ENCODE data around the gene OXA1L. TPM values are rescaled to one million over a fixed set of nuclear protein-coding genes. Genes with fewer than 3 reads are reported as not detected.

Gene OXA1L
- total and polyA plus RNA-seq, 2 experiments from 2014 or later, result 61.7 to 91.7 TPM

- ATAC-seq (no peak), DNase-seq (ENCODE audit: low spot score) (no peak)
- Mint-ChIP-seq H3K9me3 (peaks cover 6% of the 10 kb centered on the region; the same call in 2 of the 3 replicates), H3K4me3 (no peak overlapping the region), H3K4me1 (no peaks in the 10 kb centered on the region), H3K27me3 (ENCODE audit: insufficient read depth, low read depth, poor library complexity) (peaks cover 5% of the 10 kb centered on the region), H3K27ac (no peak overlapping the region), H3K36me3 (ENCODE audit: low read depth) (no peaks in the 10 kb centered on the region)
- no peaks in the 10 kb centered on the region for H3K27me3 ChIP-seq (ENCODE audit: insufficient read depth)
- no peaks in the 10 kb centered on the region for H3K36me3 ChIP-seq (ENCODE audit: insufficient read depth)
- H4K20me1 ChIP-seq (replicated peaks; ENCODE audit: insufficient read depth), result no peaks in the 10 kb centered on the region
- H3K4me3 ChIP-seq, result no peak overlapping the region
- no peaks in the 10 kb centered on the region for H3K9me2 ChIP-seq (ENCODE audit: insufficient read depth)
- no peaks in the 10 kb centered on the region for H3K79me2 ChIP-seq (replicated peaks; ENCODE audit: insufficient read depth)
- no peak overlapping the region for H3K27ac ChIP-seq (ENCODE audit: low read depth)
- H3F3A ChIP-seq (replicated peaks; ENCODE audit: low read depth), result no peaks in the 10 kb centered on the region
- no peak for TF ChIP-seq STAT1 (IDR thresholded peaks at IDR 0.05; ENCODE audit: unreplicated experiment)
- no peak for TF ChIP-seq CTCF (conservative IDR thresholded peaks at IDR 0.05; ENCODE audit: low read depth in 2 of 2)
- TF ChIP-seq CREB1 (CRISPR knock-in tag; IDR thresholded peaks at IDR 0.05; ENCODE audit: low read depth), result no peak
- TF ChIP-seq JUNB (IDR thresholded peaks at IDR 0.05; ENCODE audit: unreplicated experiment), result no peak
- TF ChIP-seq POLR2AphosphoS5 (IDR thresholded peaks at IDR 0.05; ENCODE audit: low read depth), result no peak
- TF ChIP-seq, protein P1, sequence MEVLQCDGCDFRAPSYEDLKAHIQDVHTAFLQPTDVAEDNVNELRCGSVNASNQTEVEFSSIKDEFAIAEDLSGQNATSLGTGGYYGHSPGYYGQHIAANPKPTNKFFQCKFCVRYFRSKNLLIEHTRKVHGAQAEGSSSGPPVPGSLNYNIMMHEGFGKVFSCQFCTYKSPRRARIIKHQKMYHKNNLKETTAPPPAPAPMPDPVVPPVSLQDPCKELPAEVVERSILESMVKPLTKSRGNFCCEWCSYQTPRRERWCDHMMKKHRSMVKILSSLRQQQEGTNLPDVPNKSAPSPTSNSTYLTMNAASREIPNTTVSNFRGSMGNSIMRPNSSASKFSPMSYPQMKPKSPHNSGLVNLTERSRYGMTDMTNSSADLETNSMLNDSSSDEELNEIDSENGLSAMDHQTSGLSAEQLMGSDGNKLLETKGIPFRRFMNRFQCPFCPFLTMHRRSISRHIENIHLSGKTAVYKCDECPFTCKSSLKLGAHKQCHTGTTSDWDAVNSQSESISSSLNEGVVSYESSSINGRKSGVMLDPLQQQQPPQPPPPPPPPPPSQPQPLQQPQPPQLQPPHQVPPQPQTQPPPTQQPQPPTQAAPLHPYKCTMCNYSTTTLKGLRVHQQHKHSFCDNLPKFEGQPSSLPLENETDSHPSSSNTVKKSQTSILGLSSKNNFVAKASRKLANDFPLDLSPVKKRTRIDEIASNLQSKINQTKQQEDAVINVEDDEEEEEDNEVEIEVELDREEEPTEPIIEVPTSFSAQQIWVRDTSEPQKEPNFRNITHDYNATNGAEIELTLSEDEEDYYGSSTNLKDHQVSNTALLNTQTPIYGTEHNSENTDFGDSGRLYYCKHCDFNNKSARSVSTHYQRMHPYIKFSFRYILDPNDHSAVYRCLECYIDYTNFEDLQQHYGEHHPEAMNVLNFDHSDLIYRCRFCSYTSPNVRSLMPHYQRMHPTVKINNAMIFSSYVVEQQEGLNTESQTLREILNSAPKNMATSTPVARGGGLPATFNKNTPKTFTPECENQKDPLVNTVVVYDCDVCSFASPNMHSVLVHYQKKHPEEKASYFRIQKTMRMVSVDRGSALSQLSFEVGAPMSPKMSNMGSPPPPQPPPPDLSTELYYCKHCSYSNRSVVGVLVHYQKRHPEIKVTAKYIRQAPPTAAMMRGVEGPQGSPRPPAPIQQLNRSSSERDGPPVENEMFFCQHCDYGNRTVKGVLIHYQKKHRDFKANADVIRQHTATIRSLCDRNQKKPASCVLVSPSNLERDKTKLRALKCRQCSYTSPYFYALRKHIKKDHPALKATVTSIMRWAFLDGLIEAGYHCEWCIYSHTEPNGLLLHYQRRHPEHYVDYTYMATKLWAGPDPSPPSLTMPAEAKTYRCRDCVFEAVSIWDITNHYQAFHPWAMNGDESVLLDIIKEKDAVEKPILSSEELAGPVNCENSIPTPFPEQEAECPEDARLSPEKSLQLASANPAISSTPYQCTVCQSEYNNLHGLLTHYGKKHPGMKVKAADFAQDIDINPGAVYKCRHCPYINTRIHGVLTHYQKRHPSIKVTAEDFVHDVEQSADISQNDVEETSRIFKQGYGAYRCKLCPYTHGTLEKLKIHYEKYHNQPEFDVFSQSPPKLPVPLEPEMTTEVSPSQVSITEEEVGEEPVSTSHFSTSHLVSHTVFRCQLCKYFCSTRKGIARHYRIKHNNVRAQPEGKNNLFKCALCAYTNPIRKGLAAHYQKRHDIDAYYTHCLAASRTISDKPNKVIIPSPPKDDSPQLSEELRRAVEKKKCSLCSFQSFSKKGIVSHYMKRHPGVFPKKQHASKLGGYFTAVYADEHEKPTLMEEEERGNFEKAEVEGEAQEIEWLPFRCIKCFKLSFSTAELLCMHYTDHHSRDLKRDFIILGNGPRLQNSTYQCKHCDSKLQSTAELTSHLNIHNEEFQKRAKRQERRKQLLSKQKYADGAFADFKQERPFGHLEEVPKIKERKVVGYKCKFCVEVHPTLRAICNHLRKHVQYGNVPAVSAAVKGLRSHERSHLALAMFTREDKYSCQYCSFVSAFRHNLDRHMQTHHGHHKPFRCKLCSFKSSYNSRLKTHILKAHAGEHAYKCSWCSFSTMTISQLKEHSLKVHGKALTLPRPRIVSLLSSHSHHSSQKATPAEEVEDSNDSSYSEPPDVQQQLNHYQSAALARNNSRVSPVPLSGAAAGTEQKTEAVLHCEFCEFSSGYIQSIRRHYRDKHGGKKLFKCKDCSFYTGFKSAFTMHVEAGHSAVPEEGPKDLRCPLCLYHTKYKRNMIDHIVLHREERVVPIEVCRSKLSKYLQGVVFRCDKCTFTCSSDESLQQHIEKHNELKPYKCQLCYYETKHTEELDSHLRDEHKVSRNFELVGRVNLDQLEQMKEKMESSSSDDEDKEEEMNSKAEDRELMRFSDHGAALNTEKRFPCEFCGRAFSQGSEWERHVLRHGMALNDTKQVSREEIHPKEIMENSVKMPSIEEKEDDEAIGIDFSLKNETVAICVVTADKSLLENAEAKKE (CRISPR knock-in tag; IDR thresholded peaks at IDR 0.05), result no peak
- no peak for TF ChIP-seq ZNF114 (CRISPR knock-in tag; IDR thresholded peaks at IDR 0.05)
- no peak for TF ChIP-seq NANOG (IDR thresholded peaks at IDR 0.05; ENCODE audit: borderline replicate concordance)
- TF ChIP-seq ZNF331 (CRISPR knock-in tag; IDR thresholded peaks at IDR 0.05; ENCODE audit: low read depth), result no peak
- no peak for TF ChIP-seq EZH2 (IDR thresholded peaks at IDR 0.05; ENCODE audit: low read depth, unreplicated experiment)
- TF ChIP-seq, protein P2, sequence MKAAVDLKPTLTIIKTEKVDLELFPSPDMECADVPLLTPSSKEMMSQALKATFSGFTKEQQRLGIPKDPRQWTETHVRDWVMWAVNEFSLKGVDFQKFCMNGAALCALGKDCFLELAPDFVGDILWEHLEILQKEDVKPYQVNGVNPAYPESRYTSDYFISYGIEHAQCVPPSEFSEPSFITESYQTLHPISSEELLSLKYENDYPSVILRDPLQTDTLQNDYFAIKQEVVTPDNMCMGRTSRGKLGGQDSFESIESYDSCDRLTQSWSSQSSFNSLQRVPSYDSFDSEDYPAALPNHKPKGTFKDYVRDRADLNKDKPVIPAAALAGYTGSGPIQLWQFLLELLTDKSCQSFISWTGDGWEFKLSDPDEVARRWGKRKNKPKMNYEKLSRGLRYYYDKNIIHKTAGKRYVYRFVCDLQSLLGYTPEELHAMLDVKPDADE (IDR thresholded peaks at IDR 0.05), result no peak
- TF ChIP-seq EZH2phosphoT487 (IDR thresholded peaks at IDR 0.05; ENCODE audit: unreplicated experiment), result no peak
- no peak for TF ChIP-seq REST (IDR thresholded peaks at IDR 0.05; ENCODE audit: unreplicated experiment)
- no peak overlapping the region for H2AFZ ChIP-seq
- no peaks in the 10 kb centered on the region for H3K4me1 ChIP-seq (ENCODE audit: insufficient read depth)
- H3K4me2 ChIP-seq, result no peak overlapping the region
Measured at GRCh38 chr14:22733829-22734228, 32.7 kb upstream of the OXA1L start.
